GM18508 (cell line): ENCODE data around the gene OR10G4.
"Not testable (repeated sequence)": the region's sequence is repeated elsewhere in the genome, so short reads cannot be mapped to it uniquely, and the experiment has no call there.

Experiments
- ATAC-seq: cut with Tn5 transposase; IDR thresholded peaks from one replicate; pipeline ENCODE4 v1.9.1; 2021; ENCODE audit warnings: moderate number of reproducible peaks; ENCODE audit not compliant: insufficient read depth, unreplicated experiment

The OR10G4 gene, protein sequence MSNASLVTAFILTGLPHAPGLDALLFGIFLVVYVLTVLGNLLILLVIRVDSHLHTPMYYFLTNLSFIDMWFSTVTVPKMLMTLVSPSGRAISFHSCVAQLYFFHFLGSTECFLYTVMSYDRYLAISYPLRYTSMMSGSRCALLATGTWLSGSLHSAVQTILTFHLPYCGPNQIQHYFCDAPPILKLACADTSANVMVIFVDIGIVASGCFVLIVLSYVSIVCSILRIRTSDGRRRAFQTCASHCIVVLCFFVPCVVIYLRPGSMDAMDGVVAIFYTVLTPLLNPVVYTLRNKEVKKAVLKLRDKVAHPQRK

DNA sequence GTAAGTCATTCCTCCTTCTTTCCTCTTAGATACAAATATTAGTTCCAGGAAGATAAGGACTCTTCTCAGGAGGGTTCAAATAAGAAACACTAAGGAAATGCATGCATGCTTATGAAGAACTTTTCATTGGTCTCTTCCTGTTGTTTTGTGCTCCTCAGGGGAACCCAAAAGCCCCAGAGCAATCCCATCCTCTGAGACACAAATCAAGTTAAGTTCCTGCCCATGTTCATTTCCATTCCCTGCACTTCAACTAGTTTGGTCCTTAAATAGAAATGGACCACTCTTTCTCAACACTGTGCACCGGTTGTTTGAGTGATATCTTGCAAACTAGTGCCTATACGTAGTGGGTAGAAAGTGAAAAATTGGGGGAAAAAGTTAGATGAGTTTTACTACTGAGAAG is at the start of gene OR10G4:
OR10G4 (plus strand) TSS at position 301 of the 400 bp plus-strand sequence. CDS start 2,578 bp downstream, outside the sequence.
- ATAC-seq = no peak

DNA sequence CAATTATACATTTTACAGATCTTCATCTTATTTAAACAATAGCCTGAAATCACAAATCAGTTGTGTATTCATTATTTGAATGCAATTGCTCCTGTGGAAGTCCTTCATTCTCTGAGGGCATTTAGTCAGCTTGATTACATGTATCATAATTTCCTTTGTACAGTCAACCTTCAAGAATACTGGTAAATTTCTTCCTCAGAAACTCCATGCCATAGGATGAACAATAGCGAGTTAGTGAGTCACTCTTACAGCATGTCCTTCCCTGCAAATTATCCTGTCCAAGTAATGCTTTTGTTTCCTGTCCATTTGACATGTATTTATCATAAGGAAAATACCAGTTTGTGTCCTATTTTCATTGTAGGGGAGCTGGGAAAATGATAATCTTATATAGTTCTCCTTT is 39.0 kb upstream of the OR10G4 start:
- no peak for ATAC-seq

DNA sequence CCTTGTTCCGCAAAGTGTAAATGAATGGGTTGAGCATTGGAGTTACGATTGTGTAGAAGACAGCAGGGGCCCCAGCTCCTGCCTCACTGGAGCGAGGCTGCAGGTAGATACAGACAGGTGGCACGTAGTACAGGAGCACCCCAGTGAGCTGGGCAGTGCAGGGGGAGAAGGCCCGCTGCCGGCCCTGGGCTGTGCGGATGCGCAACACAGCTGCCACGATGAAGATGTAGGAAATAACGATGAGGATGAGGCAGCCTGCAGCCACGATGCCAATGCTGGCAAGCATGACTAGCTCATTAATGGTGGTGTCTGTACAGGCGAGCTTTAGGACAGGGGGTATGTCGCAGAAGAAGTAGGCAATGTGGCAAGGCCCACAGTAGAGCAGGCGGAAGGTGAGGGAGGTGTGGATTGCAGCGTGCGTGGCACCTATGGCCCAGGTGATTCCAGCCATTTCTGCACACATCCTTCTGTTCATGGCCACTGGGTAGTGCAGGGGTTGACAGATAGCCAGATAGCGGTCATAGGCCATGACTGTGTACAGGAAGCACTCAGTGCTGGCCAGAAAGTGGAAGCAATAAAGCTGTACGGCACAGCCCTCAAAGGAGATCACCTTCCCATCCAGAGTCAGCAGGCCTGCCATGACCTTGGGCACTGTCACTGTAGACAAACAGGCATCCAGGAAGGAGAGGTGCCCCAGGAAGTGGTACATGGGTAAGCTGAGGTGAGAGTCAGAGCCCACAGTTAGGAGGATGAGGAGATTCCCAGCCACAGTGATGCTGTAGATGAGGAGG is 35.8 kb upstream of the OR10G4 start:
- ATAC-seq = no peak

- no peak for ATAC-seq
Observed at GRCh38 chr11:123977731-123978347, 35.0 kb upstream of the OR10G4 start, which contains the start of gene OR10S1. TSS of gene OR10S1 (minus strand) at chr11:123977781. CDS start at chr11:123977664, 117 bp downstream.

- no peak for ATAC-seq
Observed at GRCh38 chr11:123979311-123979710, 33.5 kb upstream of the OR10G4 start.

GRCh38 chr11:123995119-123995518 is 17.7 kb upstream of the OR10G4 start, which contains the start of gene OR10G6:
TSS of gene OR10G6 (minus strand) at chr11:123995161. CDS start at chr11:123995161, 0 bp downstream.
- ATAC-seq = no peak

DNA sequence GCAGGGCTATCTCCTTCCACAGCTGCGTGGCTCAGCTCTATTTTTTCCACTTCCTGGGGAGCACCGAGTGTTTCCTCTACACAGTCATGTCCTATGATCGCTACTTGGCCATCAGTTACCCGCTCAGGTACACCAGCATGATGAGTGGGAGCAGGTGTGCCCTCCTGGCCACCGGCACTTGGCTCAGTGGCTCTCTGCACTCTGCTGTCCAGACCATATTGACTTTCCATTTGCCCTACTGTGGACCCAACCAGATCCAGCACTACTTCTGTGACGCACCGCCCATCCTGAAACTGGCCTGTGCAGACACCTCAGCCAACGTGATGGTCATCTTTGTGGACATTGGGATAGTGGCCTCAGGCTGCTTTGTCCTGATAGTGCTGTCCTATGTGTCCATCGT is 3.0 kb downstream of the OR10G4 start:
- ATAC-seq = not testable (repeated sequence)

- ATAC-seq = no peak
Observed at GRCh38 chr11:124026498-124026897, 13.7 kb downstream of the OR10G4 start, which contains the start of gene OR10G8. TSS of gene OR10G8 (plus strand) at chr11:124026798. CDS start at chr11:124029623, 2,825 bp downstream.

GRCh38 chr11:124036666-124037065 is 23.9 kb downstream of the OR10G4 start:
- no peak for ATAC-seq

- ATAC-seq = no peak
Observed at GRCh38 chr11:124039557-124039956, 26.8 kb downstream of the OR10G4 start.

- ATAC-seq = no peak
Observed at GRCh38 chr11:124041254-124041653, 28.5 kb downstream of the OR10G4 start, which contains the start of gene OR10G7. TSS of gene OR10G7 (minus strand) at chr11:124041325. CDS start at chr11:124039001, 2,324 bp downstream.

- ATAC-seq = no peak
Observed at GRCh38 chr11:124043420-124043819, 30.6 kb downstream of the OR10G4 start.

- ATAC-seq = no peak
Observed at GRCh38 chr11:124050748-124051147, 38.0 kb downstream of the OR10G4 start.

- no peak for ATAC-seq
Observed at GRCh38 chr11:124052966-124053365, 40.2 kb downstream of the OR10G4 start.
